ENCODE data around the gene SAMD4A.

SAMD4A gene

DNA sequence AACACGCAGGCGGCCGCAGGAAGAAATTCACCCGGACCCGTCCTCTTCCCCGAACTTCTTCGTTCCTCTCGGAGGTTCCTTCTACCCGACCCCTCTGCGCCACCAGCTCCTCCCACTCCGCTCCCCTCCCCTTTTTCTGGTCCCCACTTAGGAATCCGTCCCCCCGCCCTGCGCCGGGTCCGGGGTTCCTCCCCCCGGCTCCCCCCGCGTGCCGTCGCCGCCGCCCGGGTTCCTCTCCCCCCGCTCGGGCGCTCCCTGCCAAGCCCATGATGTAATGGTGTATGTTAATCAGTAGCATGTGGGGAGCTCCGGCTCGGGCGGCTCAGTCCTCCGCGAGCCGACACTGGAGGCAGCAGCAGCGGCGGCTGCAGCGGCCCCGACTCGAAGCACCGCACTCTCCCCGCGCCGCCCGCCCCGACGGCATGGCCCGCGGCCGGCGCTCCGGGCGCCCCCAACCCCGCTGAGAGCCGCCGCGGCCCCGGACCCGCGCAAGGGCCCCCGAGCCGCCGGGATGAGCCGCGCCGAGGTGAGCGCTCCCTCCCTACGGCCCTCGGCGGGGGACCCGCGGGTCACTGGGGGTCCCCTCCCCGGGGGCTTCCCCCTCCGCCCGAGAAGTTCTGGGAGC, 1.0 kb upstream of the SAMD4A start:
- peak; percentile 85 for DNase-seq

GRCh38 chr14:54567224-54567638, 303 bp downstream of the SAMD4A start:
- DNase-seq: peak; percentile 5

DNA sequence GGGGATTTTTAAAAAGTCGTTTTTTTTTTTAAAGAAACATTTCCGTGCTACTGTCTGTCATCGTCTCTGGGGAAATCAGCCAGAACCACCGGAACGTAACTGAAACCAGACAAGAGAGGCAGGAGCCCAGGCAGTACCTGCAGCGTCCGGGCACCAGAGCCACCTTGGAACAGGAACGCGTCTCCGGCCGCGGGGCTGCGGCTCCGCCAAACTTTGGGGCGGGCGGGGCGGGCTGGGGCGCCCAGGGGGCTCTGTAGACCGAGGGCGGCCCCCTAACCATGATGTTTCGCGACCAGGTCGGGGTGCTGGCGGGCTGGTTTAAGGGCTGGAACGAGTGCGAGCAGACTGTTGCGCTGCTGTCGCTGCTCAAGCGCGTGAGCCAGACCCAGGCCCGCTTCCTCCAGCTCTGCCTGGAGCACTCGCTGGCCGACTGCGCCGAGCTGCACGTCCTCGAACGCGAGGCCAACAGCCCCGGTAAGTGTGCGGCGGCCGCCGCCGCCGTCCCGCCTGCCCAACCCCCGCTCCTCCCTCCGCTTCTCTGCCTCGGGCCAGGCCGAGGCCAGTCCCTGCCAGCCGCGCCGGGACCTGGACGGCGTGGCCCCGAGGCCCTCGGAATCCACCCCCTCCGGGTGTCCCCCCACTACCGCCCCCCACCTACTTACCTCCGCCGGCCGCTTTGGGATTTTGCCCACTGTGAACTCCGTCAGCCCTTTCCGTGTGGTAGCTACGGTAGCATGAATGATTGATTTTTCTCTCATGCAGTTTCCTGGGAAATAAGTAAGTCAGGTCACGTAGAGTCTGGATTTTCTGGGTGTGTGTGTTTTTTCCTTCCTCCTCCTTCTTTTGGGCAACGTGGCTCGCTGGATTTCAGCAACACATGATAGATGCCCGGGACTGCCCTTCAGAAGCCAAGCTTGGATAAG, 972 bp downstream of the SAMD4A start:
- DNase-seq: peak; percentile 50

GRCh38 chr14:54568821-54569595, 2.1 kb downstream of the SAMD4A start:
- no peak for DNase-seq

GRCh38 chr14:54570047-54570446, 3.1 kb downstream of the SAMD4A start:
- no peak for DNase-seq

DNA sequence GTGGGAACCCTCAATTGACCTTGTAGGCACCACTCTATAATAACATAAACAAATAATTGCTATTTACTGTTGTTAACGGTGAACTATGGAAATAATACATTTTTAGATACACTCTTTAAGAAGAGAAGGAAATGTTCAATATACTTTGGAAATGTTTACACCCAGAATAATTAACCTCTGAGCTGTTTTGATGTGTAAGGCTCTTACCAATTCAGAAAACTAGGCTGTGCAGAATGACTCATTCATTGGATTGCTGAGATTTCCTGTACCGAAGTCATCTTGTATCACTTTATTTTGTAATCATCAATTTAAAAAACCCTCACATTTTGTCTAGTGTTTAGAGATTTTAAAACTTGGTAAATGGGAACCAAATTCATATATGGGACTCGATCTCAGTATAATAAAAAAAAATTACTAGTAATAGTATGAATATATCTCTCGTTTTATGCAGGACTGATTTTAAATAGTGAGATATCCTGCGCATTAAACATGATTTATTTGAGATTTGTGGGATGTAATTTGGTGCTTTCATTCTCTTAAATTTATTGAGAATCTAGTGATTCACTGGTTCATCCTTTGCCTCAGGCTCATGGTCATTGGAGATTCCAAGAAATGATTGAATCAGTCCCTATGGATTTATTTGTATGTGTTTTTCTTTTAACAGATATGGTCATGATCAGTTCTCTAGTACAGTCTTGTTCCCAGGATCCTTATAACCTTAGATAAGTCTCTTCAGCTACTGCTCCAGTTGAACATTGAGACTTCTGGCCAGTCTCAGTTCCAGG, 3.9 kb downstream of the SAMD4A start:
- DNase-seq: no peak

GRCh38 chr14:54572316-54572715, 5.4 kb downstream of the SAMD4A start:
- DNase-seq: no peak

GRCh38 chr14:54574528-54574927, 7.6 kb downstream of the SAMD4A start:
- DNase-seq: no peak

- DNase-seq: no peak
Observed at GRCh38 chr14:54577494-54577893, 10.6 kb downstream of the SAMD4A start.

DNA sequence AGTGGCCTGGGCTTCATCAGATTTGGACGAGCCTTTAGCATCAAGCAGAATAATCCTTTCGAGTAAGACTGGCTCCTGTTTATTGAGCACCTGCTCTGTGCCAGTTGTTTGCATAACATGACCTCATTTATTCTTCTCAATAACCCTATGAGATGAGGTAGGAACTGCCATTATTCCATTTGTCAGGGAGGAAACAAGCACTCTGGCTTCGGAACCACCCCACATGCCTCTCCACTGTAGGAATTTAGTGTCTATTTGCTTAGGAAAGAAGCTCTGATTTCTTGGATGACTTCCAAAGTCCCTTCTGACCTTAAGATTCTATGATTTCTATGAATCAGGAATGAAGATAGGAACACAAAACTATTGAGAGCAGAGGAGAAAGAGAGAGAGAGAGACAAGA, 11.0 kb downstream of the SAMD4A start:
- no peak for DNase-seq

DNA sequence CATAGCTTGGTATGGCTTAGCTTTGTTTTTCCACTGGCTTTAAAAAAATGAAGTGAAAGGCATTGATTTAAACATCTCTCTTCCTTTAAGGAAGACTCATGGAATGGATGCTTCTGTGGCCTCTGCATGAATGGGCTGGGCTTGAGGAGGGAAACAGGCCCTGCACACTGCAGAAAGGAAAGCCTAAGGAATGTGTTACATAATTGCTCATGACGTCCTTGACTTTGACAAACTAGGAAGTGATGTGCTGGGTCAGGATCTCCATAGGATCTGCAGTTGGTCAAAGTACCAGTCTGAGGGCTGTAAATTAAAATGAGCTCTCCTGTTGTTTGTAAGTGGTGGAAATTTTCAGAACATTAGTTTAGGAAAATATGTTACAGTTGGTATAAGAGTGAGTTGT, 12.7 kb downstream of the SAMD4A start:
- no peak for DNase-seq

GRCh38 chr14:54580933-54581332, 14.0 kb downstream of the SAMD4A start:
- no peak for DNase-seq

DNA sequence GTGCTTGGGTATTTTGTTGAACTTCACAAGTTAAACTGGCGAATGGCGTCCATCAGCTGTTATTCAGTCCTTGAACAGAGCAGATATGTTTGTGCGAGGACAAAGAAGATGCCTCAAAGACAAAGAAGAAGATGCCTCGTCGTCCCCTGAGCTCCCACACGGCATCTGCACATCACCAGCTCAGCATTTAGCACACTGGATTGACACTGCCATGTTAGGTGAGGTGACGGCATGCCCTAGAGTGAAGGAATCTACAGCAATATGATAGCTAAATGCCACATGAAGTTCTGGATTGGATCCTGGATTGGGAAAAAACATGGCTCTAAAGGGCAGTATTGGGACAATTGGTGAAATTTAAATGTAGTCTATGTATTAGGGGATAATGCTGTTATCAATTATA, 15.4 kb downstream of the SAMD4A start:
- DNase-seq: no peak

DNA sequence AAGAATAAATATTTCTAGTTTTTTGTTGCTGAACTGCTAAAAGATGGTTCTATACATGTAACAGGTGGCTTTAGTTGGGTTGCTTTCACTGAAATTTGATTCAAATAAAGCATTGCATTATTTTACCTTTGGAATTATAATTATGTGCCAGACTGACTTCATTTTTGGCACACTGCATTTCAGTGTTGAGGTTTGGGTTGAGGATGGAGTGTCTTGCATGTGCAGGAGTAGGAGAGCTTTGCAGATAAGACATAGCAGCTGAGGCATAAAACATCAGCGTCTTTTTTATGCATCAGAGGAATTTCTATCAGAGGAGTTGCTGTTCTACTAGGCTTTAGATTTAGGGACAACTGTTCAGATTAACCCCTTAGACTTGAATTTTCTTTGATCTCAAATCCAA, 17.2 kb downstream of the SAMD4A start:
- DNase-seq: no peak

DNA sequence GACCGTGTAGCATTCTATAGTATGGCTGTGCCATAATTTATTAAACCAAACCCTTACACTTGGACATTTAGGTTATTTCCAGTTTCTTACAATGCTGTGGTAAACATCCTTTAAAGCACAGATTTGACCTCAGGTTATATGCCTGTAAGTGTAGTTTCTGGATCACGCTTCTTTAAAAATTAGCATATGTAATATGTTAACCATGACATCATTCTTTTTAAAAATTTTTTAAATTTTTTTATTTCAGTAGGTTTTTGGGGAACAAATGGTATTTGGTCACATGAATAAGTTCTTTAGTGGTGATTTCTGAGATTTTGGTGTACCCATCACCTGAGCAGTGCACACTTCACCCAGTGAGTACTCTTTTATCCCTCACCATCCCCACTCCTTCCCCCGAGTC, 18.3 kb downstream of the SAMD4A start:
- no peak for DNase-seq

- no peak for DNase-seq
Observed at GRCh38 chr14:54589076-54589475, 22.1 kb downstream of the SAMD4A start.

DNA sequence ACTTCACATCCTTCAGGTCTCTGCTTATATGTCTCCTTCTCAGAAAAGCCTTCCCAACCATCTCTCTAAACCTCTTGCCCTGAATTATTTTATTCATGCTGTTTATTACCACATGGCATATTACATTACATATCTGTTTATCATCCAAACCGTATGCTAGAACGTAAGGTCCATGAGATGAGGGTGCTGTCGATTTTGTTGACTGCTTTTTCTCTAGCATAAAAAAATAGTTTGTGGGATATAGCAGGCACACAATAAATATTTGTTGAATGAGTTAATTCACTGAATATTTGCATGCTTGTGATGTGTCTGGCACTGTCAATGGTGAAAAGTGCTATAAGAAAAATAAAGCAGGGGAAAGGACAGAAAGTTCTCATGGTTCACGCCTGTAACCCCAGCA, 22.9 kb downstream of the SAMD4A start:
- DNase-seq: no peak

DNA sequence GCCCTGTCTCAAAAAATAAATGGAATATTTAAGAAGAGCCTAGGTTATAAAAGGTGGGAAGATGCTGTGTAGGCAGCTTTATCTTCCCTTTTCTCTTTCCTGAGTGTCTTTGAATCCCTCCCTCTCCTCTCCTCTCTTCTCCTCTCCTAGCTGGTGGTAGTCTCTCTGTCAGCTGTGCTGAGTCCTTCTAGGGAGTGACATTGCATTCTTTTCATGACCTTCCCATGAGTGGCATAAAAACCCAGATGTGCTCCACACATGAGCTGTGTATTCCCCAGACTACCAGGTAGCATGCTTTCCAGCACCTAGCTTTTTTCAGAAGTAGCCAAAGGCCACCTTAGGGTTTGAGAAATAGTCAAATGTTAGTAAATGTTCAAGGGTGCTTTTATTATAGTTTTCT, 23.6 kb downstream of the SAMD4A start:
- no peak for DNase-seq

GRCh38 chr14:54591461-54591860, 24.5 kb downstream of the SAMD4A start:
- DNase-seq: no peak

- DNase-seq: no peak
Observed at GRCh38 chr14:54591866-54592265, 24.9 kb downstream of the SAMD4A start.

DNA sequence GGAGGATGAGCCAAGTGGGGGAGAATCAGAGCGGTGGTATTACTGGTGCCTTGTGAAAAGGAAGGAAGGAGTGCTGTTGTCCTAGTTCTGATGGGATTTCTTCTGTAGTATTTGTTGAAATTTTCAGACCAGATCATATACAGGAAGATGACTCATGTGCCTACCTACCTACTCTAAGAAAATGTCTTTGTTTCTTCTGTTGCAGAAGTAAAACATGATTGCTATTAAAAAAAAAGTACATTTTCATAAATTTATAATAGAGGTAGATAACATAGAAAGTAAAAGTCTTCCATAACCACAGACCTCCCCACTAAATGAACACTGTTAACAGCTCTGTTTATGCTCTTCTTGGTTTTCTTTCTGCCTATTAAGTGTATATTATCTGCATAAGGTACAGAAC, 26.9 kb downstream of the SAMD4A start:
- DNase-seq: no peak

- DNase-seq: no peak
Observed at GRCh38 chr14:54594537-54594936, 27.6 kb downstream of the SAMD4A start.
